Ovary (tissue), 3 donors: ENCODE measurements around the gene ATP6V0A1.

Experiments used
- EP300 ChIP-seq: sonication (generic); formaldehyde crosslinking; IDR thresholded peaks from one replicate; pipeline ENCODE4 v1.6.1; 2017; ENCODE audit warnings: antibody characterized with exemption
- TF ChIP-seq, protein P1 (sequence below), 3 donors: fragments of 450-650 bp in 2 of 3; fragments of 200-600 bp in 1 of 3; IDR thresholded peaks; one replicate each; pipeline versions ENCODE4 v1.5.1 to v1.8.0; 2016 to 2022; ENCODE audit warnings: antibody characterized with exemption in 3 of 3, mild to moderate bottlenecking in 1 of 3
- donor health status: DM: no; HTN: no; CAD: no.

DNA sequence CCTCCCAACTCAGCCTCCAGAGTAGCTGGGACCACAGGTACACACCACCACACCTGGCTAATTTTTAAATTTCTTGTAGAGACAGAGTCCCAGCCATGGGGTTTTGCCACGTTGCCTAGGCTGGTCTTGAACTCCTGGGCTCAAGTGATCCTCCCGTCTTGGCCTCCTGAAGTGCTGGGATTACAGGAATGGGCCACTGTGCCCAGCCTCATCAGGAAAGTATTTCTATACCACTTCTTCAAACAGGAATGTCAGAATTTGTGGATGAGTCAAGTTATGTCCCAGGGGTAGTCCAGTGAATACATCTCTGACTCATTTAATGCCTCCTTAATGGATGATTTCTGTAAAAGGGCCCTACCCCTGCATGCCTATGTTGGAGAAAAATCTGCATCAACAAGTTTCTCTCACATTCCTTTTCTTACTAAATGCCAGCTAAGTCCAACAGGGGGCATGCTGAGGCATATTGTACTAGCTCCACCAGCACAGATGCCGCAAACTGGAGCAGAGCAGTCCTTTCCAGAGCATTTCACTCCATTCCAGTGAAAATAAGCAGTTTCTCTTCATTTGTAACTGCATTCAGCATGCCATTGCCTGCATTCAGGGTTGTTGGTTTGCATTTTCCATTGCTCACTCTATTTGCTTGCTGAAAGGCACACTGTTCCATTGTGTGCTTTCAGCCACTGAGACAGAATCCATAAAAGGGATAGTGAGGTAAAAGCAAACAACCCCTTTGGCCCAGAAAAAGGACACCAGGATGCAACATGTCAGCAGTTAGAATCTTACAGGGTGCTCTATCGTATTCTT, 30.3 kb upstream of the ATP6V0A1 start:
- TF ChIP-seq EP300: no peak
- TF ChIP-seq, protein P1, sequence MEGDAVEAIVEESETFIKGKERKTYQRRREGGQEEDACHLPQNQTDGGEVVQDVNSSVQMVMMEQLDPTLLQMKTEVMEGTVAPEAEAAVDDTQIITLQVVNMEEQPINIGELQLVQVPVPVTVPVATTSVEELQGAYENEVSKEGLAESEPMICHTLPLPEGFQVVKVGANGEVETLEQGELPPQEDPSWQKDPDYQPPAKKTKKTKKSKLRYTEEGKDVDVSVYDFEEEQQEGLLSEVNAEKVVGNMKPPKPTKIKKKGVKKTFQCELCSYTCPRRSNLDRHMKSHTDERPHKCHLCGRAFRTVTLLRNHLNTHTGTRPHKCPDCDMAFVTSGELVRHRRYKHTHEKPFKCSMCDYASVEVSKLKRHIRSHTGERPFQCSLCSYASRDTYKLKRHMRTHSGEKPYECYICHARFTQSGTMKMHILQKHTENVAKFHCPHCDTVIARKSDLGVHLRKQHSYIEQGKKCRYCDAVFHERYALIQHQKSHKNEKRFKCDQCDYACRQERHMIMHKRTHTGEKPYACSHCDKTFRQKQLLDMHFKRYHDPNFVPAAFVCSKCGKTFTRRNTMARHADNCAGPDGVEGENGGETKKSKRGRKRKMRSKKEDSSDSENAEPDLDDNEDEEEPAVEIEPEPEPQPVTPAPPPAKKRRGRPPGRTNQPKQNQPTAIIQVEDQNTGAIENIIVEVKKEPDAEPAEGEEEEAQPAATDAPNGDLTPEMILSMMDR (IDR thresholded peaks at IDR 0.05): peak; percentile 24 to 53 (median 50)
